Measurements from ENCODE around the gene SGSM1. TPM values are rescaled to one million over a fixed set of nuclear protein-coding genes. Genes with fewer than 3 reads are reported as not detected.

The SGSM1 gene
- total RNA-seq, 1 donor from 2014 or later: not detected

DNA sequence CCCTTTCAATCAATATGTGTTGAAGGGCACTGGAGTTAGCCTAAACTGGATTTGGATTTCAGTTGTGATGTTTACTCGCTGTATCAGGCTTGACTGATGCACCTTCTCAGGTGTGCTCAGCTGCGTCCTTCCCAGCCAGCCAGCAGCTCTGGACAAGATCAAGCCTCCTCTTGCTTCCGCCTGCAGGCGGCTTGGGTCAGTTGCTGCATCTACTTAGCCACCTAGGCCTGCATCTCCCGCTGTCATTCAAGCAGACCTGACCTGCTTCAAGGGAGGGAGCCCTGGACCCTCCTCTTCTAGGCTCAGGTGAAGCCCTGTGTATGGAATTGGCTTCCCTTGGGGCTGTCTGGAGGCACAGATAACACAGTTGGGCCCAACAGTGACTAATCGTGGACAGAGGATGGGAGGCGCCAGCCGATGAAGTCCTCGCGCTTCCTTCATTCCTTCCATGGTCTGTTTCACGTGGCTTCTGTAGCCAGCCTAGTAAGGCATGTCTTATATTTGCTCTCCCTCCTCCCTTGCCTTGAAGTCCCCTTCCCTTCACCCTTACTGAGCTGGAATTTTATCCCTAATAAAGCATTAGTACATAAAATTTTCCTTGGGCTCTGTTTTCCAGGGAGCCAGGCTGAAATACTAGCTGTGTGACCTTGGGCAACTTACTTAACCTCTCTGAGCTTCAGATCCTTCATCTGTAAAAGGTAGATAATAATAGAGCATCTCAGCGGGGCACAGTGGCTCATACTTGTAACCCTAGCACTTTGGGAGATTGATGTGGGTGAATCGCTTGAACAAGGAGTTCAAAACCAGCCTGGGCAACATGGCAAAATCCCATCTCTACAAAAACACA is 142.6 kb downstream of the SGSM1 start:
- no peak for DNase-seq (ENCODE audit: low read depth)

DNA sequence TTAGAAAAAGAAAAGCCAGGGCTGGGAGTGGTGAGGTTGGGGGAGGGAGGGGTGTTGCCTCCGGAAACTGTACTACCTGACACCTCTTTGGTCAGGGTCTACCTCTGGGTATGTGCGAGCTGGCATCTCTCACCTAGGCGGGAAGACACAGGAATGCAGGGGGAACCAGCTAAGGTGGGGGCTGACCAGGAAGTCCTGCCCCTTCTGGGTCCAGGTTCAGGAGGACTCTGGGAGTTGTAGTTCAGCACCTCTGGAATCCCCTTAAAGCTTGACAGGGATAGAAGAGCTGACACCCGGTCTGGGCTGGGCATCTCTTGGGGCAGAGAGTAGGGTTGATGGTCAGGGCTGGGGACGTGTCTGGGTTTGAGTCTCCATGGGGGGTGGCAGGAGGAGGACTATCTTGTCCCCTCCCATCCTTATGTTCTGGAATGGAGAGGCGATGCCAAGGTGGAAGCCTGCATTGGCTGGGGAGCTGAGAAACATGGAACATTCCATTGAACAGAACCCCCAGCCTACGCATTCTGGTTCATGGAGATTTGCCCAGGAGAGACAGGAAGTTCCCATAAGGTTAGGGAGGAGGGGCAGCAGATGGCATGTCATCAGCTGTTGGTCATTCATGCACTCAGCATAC is 144.4 kb downstream of the SGSM1 start:
- DNase-seq (ENCODE audit: low read depth): peak; percentile 35

DNA sequence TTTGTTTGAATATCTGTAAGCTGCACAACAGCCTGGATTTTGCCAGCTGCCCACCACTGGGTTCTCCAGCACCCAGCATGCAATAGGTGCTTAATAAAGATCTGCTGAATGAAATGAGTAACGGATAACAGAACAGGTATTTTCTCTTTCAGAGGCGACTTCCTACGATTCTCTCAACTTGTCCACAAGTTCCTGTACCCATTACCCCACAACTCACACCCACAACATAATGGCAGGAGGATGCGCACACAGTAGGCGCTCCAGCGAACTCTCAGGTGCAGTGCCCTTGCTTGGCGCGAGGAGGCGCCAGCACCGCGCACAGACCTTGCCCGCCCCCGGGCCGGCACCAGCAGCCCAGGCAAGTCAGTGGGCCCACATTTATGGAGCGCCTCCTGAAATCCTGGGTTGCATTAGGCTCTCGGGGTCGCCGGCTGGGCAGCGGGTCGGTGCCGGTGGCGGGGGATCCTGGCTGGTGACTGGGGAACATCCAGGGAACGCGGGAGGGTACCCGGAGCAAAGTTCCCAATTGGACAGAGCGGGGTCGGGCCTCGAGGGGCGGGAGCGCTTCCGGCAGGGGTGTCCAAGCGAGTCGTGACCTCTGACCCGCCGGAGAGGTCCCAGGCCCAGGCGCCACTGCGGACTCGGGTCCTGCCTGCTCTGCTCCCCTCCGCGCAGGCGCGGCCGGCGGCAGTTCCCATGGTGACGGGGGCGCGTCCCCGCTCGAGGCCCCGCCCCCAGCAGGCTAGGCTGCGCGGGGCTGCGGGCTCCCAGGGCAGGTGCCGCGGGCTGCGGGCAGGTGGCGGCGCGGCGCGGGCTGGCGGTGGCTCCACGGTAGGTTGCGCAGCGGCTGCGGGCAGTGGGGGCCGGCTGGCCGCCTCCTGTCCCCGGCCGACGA is 146.2 kb downstream of the SGSM1 start, which contains the start of gene KIAA1671:
Gene KIAA1671, plus strand, starts transcription at position 775 of the 895 bp plus-strand sequence. CDS start 75,284 bp downstream, outside the sequence.
- peak; percentile 87 for DNase-seq (ENCODE audit: low read depth)

DNA sequence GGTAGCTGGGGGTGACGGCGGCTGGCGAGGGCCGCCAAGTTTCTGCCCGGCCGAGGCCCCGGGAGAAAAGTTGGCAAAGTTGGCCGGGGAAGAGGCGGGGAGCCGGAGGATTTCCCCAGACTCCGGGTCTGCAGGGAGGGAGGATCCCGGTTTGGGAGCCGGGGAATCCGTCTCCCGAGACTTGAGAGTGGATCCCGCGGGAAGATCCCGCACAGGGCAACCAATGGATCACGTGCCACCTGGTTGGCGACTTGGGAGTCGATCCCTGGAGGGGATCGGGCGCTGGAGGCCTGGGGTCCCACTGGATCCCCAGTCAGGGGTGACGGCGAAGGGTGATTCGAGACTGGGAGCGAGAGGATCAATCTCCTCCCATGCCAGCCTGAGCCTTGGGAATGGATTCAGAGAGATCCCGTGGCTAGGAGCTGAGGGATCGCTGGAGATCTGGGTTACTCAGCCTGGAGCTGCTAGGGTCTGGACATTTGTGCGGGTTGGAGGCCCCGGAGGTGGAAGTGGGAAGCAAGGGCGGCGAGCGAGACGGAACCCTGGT is 146.9 kb downstream of the SGSM1 start:
- DNase-seq (ENCODE audit: low read depth): peak; percentile 66

DNA sequence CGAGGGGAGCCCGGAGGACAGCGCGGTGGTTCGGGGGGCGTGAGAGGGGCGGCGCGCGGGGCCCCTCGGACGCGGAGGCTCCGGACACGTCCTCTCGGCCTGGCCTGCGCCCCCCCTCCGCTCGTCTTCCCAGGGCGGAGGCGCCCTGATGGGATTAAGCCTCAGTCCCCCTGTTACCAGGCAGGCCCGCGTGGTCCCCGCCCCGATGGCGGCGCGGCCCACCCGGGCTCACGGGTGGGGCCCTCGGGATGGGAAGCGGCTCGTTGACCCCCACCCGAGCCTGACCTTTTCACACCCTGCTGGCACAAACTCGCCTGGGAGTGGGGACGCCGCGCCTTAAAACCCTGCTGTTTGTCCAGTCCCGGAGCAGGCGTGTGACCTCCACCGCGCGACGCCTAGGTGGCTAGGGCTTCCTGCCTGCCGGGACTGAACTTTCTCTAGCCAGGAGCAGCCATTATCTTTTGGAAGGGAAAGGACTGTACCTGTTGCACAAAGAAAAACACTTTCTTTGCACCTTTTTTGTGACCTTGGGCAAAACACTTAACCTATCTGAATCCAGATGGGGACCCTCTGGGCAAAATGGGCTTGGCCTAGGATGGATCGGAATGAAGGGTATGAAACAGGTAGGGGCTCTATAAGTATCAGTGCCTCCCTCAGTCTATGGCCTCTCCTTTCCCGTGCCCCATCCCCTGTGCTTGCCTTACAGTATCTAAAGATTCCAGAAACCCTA is 147.5 kb downstream of the SGSM1 start:
- DNase-seq (ENCODE audit: low read depth): no peak

DNA sequence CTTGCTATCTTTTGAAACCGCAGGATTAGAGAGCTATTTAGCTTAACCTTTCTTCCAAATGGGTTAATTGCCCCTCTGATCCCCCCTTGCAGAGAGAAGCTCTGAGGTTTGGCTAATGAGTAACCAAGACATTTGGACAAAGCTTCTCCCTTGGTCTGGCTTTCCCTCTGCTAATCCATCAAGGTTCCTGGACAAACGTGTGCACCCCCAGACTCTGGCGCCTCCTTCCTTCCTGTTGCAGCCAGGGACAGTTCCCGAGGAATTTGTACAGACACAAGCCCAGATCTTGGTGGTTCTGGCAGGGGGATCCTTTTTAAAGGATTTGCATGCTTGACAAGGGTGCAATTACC is 148.1 kb downstream of the SGSM1 start:
- DNase-seq (ENCODE audit: low read depth): no peak

- no peak for DNase-seq (ENCODE audit: low read depth)
These were observed 148.8 kb downstream of the SGSM1 start for GRCh38 chr22:24954856-24955255.

DNA sequence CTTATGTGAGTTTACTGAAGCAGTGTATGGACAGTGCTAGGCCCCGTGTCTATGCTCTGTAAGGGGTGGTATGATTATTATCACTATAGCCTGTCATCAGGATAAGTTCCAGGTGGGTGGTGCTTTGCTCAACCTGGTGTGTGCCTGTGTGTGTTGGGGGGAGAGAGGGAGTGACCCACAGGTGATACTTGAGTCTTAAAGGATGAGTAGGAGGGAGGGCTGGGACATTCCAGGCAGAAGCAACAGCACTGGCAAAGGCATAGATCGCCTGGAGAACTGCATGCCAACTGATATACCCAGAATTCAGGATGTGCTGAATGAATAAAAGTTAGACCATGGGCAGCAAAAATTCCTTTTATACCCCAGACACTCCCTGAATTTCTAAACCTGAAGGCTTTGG is 151.0 kb downstream of the SGSM1 start:
- DNase-seq (ENCODE audit: low read depth): no peak

- no peak for DNase-seq (ENCODE audit: low read depth)
These were observed 155.3 kb downstream of the SGSM1 start for GRCh38 chr22:24961217-24961844.

- no peak for DNase-seq (ENCODE audit: low read depth)
These were observed 156.1 kb downstream of the SGSM1 start for GRCh38 chr22:24962094-24962493.

- no peak for DNase-seq (ENCODE audit: low read depth)
These were observed 156.8 kb downstream of the SGSM1 start for GRCh38 chr22:24962835-24963234.

DNA sequence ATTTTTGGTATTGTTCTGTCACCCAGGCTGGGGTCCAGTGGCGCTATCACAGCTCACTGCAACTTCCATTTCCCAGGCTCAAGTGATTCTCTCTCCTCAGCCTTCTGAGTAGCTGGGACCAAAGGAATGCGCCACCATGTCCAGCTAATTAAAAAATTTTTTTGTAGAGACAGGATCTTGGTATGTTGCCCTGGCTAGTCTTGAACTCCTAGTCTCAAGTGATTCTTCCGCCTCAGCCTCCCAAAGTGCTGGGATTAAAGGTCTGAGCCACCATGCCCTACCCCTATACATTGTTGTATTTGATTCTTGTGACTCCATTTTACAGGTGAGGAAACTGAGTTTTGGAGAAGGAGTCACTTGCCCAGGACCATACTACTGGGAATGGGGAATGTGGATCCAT is 158.4 kb downstream of the SGSM1 start:
- DNase-seq (ENCODE audit: low read depth): no peak

- DNase-seq (ENCODE audit: low read depth): peak; percentile 57
These were observed 160.0 kb downstream of the SGSM1 start for GRCh38 chr22:24965822-24966626.

GRCh38 chr22:24968066-24968561 is 162.1 kb downstream of the SGSM1 start:
- DNase-seq (ENCODE audit: low read depth): peak; percentile 51

DNA sequence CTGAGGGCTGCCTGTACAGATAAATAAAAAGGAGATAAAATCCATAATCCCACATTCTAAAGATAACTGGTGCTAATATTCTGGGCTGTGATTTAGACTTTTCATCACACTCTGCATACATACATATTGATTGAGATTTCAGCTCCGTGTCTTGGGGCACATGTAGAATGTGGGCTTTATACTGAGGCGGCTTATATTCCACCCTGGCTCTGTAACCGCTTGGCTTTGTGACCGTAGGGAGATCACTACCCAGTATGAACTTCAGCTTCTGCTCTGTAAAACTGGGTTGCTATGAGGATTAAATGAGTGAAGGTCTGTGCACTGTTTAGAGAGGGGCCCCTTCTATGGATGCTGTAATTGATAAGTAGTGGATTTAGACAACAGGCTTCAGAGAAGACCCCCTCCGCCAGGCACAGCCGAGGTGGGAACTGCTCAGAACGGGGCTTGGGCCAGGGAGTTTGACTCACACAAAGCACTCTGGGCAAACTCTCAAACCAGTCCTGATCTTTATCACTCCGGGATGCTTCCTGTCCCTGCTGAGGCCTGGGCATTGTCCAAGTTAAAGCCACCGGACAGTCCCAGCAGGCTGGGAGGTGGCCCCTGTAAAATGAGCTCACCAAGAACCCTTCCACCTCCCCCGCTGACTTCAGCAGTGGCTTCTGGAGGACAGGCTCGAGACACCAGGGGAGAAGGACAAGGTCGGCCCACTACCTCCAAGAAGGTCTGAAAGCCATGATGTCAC is 163.7 kb downstream of the SGSM1 start:
- DNase-seq (ENCODE audit: low read depth): peak; percentile 68

- no peak for DNase-seq (ENCODE audit: low read depth)
These were observed 166.4 kb downstream of the SGSM1 start for GRCh38 chr22:24972369-24972768.

GRCh38 chr22:24973872-24974271 is 167.9 kb downstream of the SGSM1 start:
- DNase-seq (ENCODE audit: low read depth): no peak

GRCh38 chr22:24975125-24975640 is 169.2 kb downstream of the SGSM1 start:
- DNase-seq (ENCODE audit: low read depth): no peak

Data from myocyte (in vitro differentiated cells).